ENCODE results near the gene BANP. TPM values are rescaled to one million over a fixed set of nuclear protein-coding genes. Genes with fewer than 3 reads are reported as not detected.

The BANP gene
- total and polyA plus RNA-seq, 2 of the 8 experiments (the other 6 are each of a cell fraction or from before 2014, with no cell fraction given): 25.8 to 39.8 TPM

DNA sequence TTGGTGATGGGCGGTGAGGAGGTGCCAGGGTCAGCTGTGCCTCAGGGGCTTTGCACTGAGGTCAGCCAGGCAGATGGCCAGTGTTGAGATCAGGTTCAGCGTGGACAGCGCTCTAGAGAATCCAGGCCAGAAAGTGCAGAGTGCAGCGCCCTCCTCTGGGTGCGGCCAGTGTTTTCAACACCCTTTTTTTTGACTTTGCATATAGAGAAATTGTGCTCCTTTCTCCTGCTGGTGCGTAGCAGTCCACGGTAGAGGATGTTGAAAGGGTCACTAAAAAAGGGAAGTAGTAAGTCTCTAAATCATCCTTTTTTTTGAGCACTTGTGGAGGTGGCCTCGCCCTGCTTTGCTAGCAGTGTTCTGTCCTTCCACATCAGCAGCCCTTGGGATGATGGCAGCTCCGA lies 53.9 kb downstream of the BANP start (continued):
- TF ChIP-seq, protein P1, sequence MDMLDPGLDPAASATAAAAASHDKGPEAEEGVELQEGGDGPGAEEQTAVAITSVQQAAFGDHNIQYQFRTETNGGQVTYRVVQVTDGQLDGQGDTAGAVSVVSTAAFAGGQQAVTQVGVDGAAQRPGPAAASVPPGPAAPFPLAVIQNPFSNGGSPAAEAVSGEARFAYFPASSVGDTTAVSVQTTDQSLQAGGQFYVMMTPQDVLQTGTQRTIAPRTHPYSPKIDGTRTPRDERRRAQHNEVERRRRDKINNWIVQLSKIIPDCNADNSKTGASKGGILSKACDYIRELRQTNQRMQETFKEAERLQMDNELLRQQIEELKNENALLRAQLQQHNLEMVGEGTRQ (IDR thresholded peaks at IDR 0.05; ENCODE audit: low read length): no peak
- TF ChIP-seq SP4 (IDR thresholded peaks at IDR 0.05; ENCODE audit: low read length) (no peak), PHF8 (conservative IDR thresholded peaks at IDR 0.05; ENCODE audit: low read depth, low read length) (no peak), ZNF274 (IDR thresholded peaks at IDR 0.05; ENCODE audit: borderline replicate concordance, extremely low read depth, low read length) (no peak), NRF1 (IDR thresholded peaks at IDR 0.05; ENCODE audit: low read depth, low read length) (no peak), SIN3A (conservative IDR thresholded peaks at IDR 0.05 in 1 of 2, IDR thresholded peaks at IDR 0.05 in 1 of 2; ENCODE audit: low read depth in 1 of 2, low read length in 2 of 2) (peak in 1 of 2 experiments; percentile 81; a peak in 2 of 4 replicates), HDAC2 (IDR thresholded peaks at IDR 0.05; ENCODE audit: borderline replicate concordance in 1 of 2, low read depth in 2 of 2, low read length in 2 of 2) (0 out of 4 replicates have a peak, but pooled peaks of 1 of the 2 experiments have one; percentile 31), HDAC6 (IDR thresholded peaks at IDR 0.05; ENCODE audit: low read depth, low read length) (no peak), KDM5A (IDR thresholded peaks at IDR 0.05; ENCODE audit: low read length) (no peak), CEBPB (IDR thresholded peaks at IDR 0.05; ENCODE audit: low read depth, low read length) (no peak), SIRT6 (IDR thresholded peaks at IDR 0.05; ENCODE audit: low read length) (no peak)
- TF ChIP-seq, protein P2, sequence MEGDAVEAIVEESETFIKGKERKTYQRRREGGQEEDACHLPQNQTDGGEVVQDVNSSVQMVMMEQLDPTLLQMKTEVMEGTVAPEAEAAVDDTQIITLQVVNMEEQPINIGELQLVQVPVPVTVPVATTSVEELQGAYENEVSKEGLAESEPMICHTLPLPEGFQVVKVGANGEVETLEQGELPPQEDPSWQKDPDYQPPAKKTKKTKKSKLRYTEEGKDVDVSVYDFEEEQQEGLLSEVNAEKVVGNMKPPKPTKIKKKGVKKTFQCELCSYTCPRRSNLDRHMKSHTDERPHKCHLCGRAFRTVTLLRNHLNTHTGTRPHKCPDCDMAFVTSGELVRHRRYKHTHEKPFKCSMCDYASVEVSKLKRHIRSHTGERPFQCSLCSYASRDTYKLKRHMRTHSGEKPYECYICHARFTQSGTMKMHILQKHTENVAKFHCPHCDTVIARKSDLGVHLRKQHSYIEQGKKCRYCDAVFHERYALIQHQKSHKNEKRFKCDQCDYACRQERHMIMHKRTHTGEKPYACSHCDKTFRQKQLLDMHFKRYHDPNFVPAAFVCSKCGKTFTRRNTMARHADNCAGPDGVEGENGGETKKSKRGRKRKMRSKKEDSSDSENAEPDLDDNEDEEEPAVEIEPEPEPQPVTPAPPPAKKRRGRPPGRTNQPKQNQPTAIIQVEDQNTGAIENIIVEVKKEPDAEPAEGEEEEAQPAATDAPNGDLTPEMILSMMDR (IDR thresholded peaks at IDR 0.05; ENCODE audit: control extremely low read depth in 1 of 3, insufficient read depth in 1 of 3, low read depth in 1 of 3, low read length in 3 of 3): peak; percentile 76 to 91 (median 85)
